ENCODE results near the gene LPP.
"Not testable (repeated sequence)": the region's sequence is repeated elsewhere in the genome, so short reads cannot be mapped to it uniquely, and the experiment has no call there.

Gene LPP

GRCh38 chr3:188416041-188416440 lies 262.1 kb downstream of the LPP start:
- DNase-seq, result no peak

- DNase-seq, result no peak
Measured at GRCh38 chr3:188417271-188417696, 263.3 kb downstream of the LPP start.

GRCh38 chr3:188417766-188418165 lies 263.8 kb downstream of the LPP start:
- no peak for DNase-seq

- DNase-seq, result no peak
Measured at GRCh38 chr3:188421151-188421821, 267.3 kb downstream of the LPP start.

GRCh38 chr3:188421836-188422540 lies 268.0 kb downstream of the LPP start:
- DNase-seq, result no peak

GRCh38 chr3:188427981-188428380 lies 274.0 kb downstream of the LPP start:
- not testable (repeated sequence) for DNase-seq

GRCh38 chr3:188431040-188431439 lies 277.1 kb downstream of the LPP start:
- DNase-seq, result no peak

GRCh38 chr3:188431553-188431952 lies 277.6 kb downstream of the LPP start:
- DNase-seq, result no peak

GRCh38 chr3:188432802-188433520 lies 279.0 kb downstream of the LPP start:
- no peak for DNase-seq

GRCh38 chr3:188433521-188434150 lies 279.7 kb downstream of the LPP start:
- DNase-seq, result no peak

GRCh38 chr3:188434594-188434993 lies 280.6 kb downstream of the LPP start:
- DNase-seq, result no peak

GRCh38 chr3:188435266-188435665 lies 281.3 kb downstream of the LPP start:
- no peak for DNase-seq

- DNase-seq, result no peak
Measured at GRCh38 chr3:188437926-188438325, 284.0 kb downstream of the LPP start.

GRCh38 chr3:188439080-188439479 lies 285.1 kb downstream of the LPP start:
- DNase-seq, result no peak

GRCh38 chr3:188440340-188440972 lies 286.5 kb downstream of the LPP start:
- no peak for DNase-seq

GRCh38 chr3:188442430-188442829 lies 288.5 kb downstream of the LPP start:
- no peak for DNase-seq

GRCh38 chr3:188445175-188445574 lies 291.2 kb downstream of the LPP start:
- DNase-seq, result not testable (repeated sequence)

GRCh38 chr3:188446014-188446413 lies 292.1 kb downstream of the LPP start:
- DNase-seq, result no peak

GRCh38 chr3:188446766-188447165 lies 292.8 kb downstream of the LPP start:
- DNase-seq, result no peak

GRCh38 chr3:188448813-188449212 lies 294.9 kb downstream of the LPP start:
- DNase-seq, result no peak

GRCh38 chr3:188449421-188449820 lies 295.5 kb downstream of the LPP start:
- DNase-seq, result no peak

GRCh38 chr3:188452158-188452772 lies 298.3 kb downstream of the LPP start:
- no peak for DNase-seq

Measured in NCI-H1092 (cell line).